Measurements from ENCODE around the gene SLC25A48.

SLC25A48 gene

DNA sequence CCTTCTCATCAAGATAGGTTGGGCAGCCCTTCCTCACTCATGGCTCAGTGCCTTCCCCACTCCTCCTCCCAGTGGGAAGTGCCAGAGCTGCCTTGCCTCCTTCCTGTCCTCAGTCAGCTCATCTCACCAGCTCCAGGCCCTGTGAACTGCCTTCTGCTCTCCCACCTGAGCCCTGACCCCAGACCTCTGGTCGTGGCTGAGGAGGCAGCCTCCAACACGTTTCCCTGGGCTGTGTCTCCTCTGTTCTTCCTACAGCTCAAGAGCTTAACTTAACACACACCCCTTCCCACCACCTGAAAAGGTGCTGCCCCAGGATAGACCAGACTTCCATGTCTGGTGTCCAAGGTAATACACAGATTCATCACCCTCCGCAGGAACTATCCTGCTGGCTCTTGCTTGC is 40.0 kb downstream of the SLC25A48 start:
- H3K36me3 ChIP-seq (ENCODE audit: control insufficient read depth, insufficient read depth, low read length): no peaks in the 10 kb centered on the region
- TF ChIP-seq, protein P1, sequence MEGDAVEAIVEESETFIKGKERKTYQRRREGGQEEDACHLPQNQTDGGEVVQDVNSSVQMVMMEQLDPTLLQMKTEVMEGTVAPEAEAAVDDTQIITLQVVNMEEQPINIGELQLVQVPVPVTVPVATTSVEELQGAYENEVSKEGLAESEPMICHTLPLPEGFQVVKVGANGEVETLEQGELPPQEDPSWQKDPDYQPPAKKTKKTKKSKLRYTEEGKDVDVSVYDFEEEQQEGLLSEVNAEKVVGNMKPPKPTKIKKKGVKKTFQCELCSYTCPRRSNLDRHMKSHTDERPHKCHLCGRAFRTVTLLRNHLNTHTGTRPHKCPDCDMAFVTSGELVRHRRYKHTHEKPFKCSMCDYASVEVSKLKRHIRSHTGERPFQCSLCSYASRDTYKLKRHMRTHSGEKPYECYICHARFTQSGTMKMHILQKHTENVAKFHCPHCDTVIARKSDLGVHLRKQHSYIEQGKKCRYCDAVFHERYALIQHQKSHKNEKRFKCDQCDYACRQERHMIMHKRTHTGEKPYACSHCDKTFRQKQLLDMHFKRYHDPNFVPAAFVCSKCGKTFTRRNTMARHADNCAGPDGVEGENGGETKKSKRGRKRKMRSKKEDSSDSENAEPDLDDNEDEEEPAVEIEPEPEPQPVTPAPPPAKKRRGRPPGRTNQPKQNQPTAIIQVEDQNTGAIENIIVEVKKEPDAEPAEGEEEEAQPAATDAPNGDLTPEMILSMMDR (IDR thresholded peaks at IDR 0.05; ENCODE audit: insufficient read depth, low read length, poor library complexity, severe bottlenecking): no peak
- DNase-seq (ENCODE audit: extremely low read depth, insufficient read length): no peak
- H3K4me3 ChIP-seq (replicated peaks; ENCODE audit: low read depth, low read length): no peak overlapping the region
- H3K27me3 ChIP-seq (replicated peaks; ENCODE audit: control insufficient read depth, insufficient read depth, low read length): no peaks in the 10 kb centered on the region; the same call in 1 of the 2 replicates

DNA sequence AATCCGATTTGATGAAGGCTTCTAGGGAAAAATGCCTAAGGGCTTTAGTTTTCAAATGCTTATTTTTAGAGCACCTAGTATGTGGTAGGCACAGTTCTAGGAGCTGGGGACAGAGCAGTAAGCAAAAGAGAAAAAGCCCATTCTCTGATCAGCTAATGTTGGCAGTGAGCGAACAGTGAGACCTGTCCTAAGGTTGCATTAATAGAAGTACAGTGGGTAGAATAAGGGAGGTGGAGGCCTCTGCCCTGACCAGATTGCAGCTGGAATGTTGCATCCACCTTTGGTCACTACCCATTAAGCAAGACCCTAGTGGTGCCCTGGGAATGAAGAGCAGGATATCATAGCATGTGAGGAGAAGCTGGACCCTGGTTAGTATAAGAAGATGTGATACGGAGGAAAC is 41.1 kb downstream of the SLC25A48 start:
- Histone ChIP-seq H3K4me3 (replicated peaks; ENCODE audit: low read depth, low read length) (no peak overlapping the region), H3K27me3 (replicated peaks; ENCODE audit: control insufficient read depth, insufficient read depth, low read length) (peaks cover 1% of the 10 kb centered on the region; the same call in 1 of the 2 replicates), H3K36me3 (ENCODE audit: control insufficient read depth, insufficient read depth, low read length) (no peaks in the 10 kb centered on the region)
- TF ChIP-seq, protein P1 (IDR thresholded peaks at IDR 0.05; ENCODE audit: insufficient read depth, low read length, poor library complexity, severe bottlenecking): no peak
- DNase-seq (ENCODE audit: extremely low read depth, insufficient read length): no peak

DNA sequence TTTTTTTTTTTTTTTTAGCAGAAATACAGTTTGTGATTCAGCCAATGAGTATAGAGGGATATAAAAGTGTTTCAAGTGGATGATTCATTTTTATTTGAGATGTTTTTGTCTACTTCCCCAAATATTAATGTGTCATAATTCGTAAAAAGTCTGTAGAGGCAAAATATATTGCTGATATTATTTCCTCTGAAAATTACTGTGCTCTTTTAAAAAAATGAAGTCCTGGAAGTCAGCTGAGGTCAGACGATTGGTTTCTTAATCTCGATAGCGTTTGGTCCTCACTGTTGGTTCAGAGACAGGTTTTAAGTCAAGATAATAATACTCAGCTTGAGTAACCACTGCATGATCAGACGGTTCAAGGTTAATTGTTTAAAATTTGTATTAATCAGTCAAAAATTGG is 41.7 kb downstream of the SLC25A48 start:
- Histone ChIP-seq H3K36me3 (ENCODE audit: control insufficient read depth, insufficient read depth, low read length) (no peaks in the 10 kb centered on the region), H3K27me3 (replicated peaks; ENCODE audit: control insufficient read depth, insufficient read depth, low read length) (peaks cover 1% of the 10 kb centered on the region; the same call in 1 of the 2 replicates), H3K4me3 (replicated peaks; ENCODE audit: low read depth, low read length) (no peak overlapping the region)
- DNase-seq (ENCODE audit: extremely low read depth, insufficient read length): no peak
- TF ChIP-seq, protein P1 (IDR thresholded peaks at IDR 0.05; ENCODE audit: insufficient read depth, low read length, poor library complexity, severe bottlenecking): no peak

DNA sequence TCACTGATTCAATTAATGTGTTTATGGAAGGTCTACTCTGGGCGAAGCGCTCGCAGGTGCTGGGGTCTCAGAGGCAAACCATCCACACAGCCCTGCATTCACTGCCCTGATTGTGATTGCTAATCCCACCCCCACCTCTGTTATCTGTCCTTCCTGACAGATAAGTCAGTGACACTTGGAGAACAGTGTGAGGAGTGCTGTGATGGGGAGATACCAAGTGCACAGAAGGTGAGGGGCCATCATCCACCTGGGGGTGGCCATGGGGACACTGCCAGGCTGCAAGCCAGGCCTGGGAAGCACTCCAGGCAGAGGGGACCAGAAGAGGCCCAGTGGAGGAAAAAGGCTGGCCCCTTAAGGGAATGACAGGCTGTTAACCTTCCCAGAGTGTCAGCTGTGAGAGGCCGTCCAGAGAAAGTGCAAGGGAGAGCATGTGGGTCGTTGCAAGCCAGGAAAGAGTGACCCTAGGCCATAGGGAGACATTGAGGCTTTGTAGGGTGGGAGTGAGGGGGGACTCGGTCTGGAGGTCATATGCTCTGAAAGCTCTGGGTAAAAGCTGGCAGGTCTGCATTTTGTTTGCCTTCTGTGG is 43.2 kb downstream of the SLC25A48 start:
- H3K27me3 ChIP-seq (replicated peaks; ENCODE audit: control insufficient read depth, insufficient read depth, low read length): peaks cover 1% of the 10 kb centered on the region
- no peak overlapping the region for H3K4me3 ChIP-seq (replicated peaks; ENCODE audit: low read depth, low read length)
- TF ChIP-seq, protein P1 (IDR thresholded peaks at IDR 0.05; ENCODE audit: insufficient read depth, low read length, poor library complexity, severe bottlenecking): no peak
- DNase-seq (ENCODE audit: extremely low read depth, insufficient read length): no peak
- no peaks in the 10 kb centered on the region for H3K36me3 ChIP-seq (ENCODE audit: control insufficient read depth, insufficient read depth, low read length)

DNA sequence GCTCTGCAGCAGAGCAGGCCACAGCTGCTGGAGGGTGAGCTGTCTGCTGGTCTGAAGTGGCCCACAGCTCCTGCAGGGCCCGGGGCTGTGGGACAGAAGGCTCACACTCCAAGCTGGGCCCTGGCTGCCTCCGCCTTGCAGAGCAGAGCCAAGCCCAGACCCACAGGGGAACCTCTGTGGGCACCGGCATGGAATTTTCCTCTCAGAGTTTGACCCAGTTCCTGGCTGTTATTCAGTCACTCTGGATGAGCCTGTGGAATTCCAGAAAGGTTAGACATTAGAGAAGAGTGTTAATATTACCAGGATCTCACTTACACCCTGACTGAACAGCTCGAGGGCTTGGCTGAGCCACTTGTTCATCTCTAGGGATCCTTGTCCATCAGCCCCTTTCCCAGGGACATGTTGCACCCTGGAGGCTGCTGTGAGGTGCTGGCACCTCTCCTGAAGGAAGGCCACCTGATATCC is 43.7 kb downstream of the SLC25A48 start:
- no peaks in the 10 kb centered on the region for H3K36me3 ChIP-seq (ENCODE audit: control insufficient read depth, insufficient read depth, low read length)
- TF ChIP-seq, protein P1 (IDR thresholded peaks at IDR 0.05; ENCODE audit: insufficient read depth, low read length, poor library complexity, severe bottlenecking): no peak
- DNase-seq (ENCODE audit: extremely low read depth, insufficient read length): no peak
- peaks cover 1% of the 10 kb centered on the region for H3K27me3 ChIP-seq (replicated peaks; ENCODE audit: control insufficient read depth, insufficient read depth, low read length)
- H3K4me3 ChIP-seq (replicated peaks; ENCODE audit: low read depth, low read length): no peak overlapping the region

DNA sequence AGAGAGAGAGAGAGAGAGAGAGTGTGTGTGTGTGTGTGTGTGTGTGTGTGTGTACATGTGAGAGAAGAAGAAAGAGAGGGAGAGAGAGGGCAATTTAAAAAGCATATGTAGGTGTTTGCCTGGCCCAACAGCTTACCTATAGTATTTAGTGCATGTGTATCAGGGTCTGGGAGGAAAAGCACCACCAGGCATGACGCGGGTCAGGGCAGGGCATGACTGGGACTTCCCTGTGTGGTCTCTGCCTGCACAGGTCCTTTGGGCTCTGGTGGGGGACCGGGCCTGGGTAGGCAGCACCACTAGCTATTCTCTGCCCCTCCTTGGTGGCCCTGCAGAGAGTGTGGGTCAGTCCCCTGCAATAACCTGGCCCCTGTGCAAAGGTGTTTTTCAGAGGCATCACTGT is 45.1 kb downstream of the SLC25A48 start:
- Histone ChIP-seq H3K27me3 (replicated peaks; ENCODE audit: control insufficient read depth, insufficient read depth, low read length) (peaks cover 1% of the 10 kb centered on the region), H3K36me3 (ENCODE audit: control insufficient read depth, insufficient read depth, low read length) (no peaks in the 10 kb centered on the region), H3K4me3 (replicated peaks; ENCODE audit: low read depth, low read length) (no peak overlapping the region)
- no peak for DNase-seq (ENCODE audit: extremely low read depth, insufficient read length)
- TF ChIP-seq, protein P1 (IDR thresholded peaks at IDR 0.05; ENCODE audit: insufficient read depth, low read length, poor library complexity, severe bottlenecking): no peak
